Measurements from ENCODE around the gene NOXA1.

GRCh38 chr9:137379761-137380161, 43.4 kb upstream of the NOXA1 start:
- TF ChIP-seq CTCF (optimal IDR thresholded peaks at IDR 0.05 in 1 of 3, IDR thresholded peaks at IDR 0.05 in 1 of 3, conservative IDR thresholded peaks at IDR 0.05 in 1 of 3; ENCODE audit: extremely low read depth in 1 of 3, insufficient read depth in 2 of 3, low read length in 3 of 3) (no peak), EZH2 (IDR thresholded peaks at IDR 0.05; ENCODE audit: low read length) (no peak)

All from keratinocyte (primary cell).